K562 (cell line): ENCODE results near the gene BAD. TPM values are rescaled to one million over a fixed set of nuclear protein-coding genes. Genes with fewer than 3 reads are reported as not detected.
A peak's percentile ranks its signal among the peaks of the same experiment; 100 is the strongest.

Experiments
- ATAC-seq: fragments of 200-7000 bp; cut with Tn5 transposase; 3 replicates; pipeline ENCODE4 v1.9.1; 2020; ENCODE audit warnings: moderate library complexity
- BruUV-seq: library from RNA; stranded (reverse); fragments of 400-500 nt; replicated peaks from 2 replicates; lab custom pipeline; 2021; lab: Mats Ljungman, UMichigan
- CTCF ChIA-PET: fragments of 300-600 bp; formaldehyde crosslinking; extraction: SDS; loops from one replicate; lab custom pipeline; 2021; ENCODE audit warnings: low intra/inter-chr PET ratio; lab: Yijun Ruan, JAX
- POLR2A ChIA-PET: fragments of 300-600, 350-650 bp; sonication (Branson Sonifier 250); formaldehyde crosslinking; extraction: SDS; loops from one replicate; lab custom pipeline; 2021; ENCODE audit warnings: antibody characterized with exemption, inconsistent platforms; lab: Yijun Ruan, JAX
- DNase-seq, 4 experiments: peaks; one replicate each; pipeline versions ENCODE4 v3.0.0 to v3.0.0-alpha.2; 2011 to 2018; ENCODE audit warnings: low spot score in 3 of 4, mixed read lengths in 3 of 4; ENCODE audit errors: extremely low read depth in 1 of 4
- FAIRE-seq: peaks from 2 replicates; lab custom pipeline; 2011; peaks lifted over from hg19 to GRCh38; lab: Jason Lieb, UNC
- H2AFZ ChIP-seq: 2 replicates; pipeline ENCODE4 v1.6.0; 2011; ENCODE audit warnings: low read depth, low read length, control low read depth, inconsistent platforms
- H3K27ac ChIP-seq: fragments of 200-600 bp; 3 replicates; pipeline ENCODE4 v1.8.0; 2011; ENCODE audit warnings: low read depth, mild to moderate bottlenecking, control low read depth, inconsistent platforms, low read length, moderate library complexity, mixed read lengths; ENCODE audit errors: extremely low read depth
- H3K27me3 ChIP-seq, 2 experiments: fragments of 300-600 bp in 1 of 2; 2 replicates in 1 of 2; 3 replicates in 1 of 2; pipeline versions ENCODE4 v1.6.0 to v1.8.0; 2011; ENCODE audit warnings: inconsistent platforms in 2 of 2, low read length in 2 of 2, mild to moderate bottlenecking in 1 of 2, mixed read lengths in 1 of 2, moderate library complexity in 1 of 2; ENCODE audit not compliant: control insufficient read depth in 2 of 2, insufficient read depth in 2 of 2
- H3K36me3 ChIP-seq: fragments of 300-600 bp; 3 replicates; pipeline ENCODE4 v1.8.0; 2011; ENCODE audit warnings: mild to moderate bottlenecking, low read length, inconsistent platforms; ENCODE audit not compliant: control insufficient read depth, insufficient read depth
- H3K4me1 ChIP-seq, 2 experiments: fragments of 200-600 bp in 1 of 2; replicated peaks in 1 of 2; 2 replicates in 1 of 2; 3 replicates in 1 of 2; pipeline versions ENCODE4 v1.5.1 to v1.8.0; 2011; ENCODE audit warnings: inconsistent platforms in 2 of 2, low read length in 2 of 2, mild to moderate bottlenecking in 1 of 2, mixed read lengths in 1 of 2, moderate library complexity in 1 of 2; ENCODE audit not compliant: control insufficient read depth in 2 of 2, insufficient read depth in 2 of 2
- H3K4me2 ChIP-seq: 2 replicates; pipeline ENCODE4 v1.6.1; 2011; ENCODE audit warnings: low read length, control low read depth, inconsistent platforms, mixed read lengths; ENCODE audit not compliant: insufficient read depth
- H3K4me3 ChIP-seq: fragments of 200-600 bp; sonication (generic), shearing (Covaris generic); 2 replicates; pipeline ENCODE4 v1.5.1; 2016; ENCODE audit warnings: control low read depth, inconsistent platforms
- H3K79me2 ChIP-seq: fragments of 200-600 bp; 3 replicates; pipeline ENCODE4 v1.8.0; 2011; ENCODE audit warnings: low read length, inconsistent platforms; ENCODE audit not compliant: control insufficient read depth, insufficient read depth
- H3K9ac ChIP-seq, 2 experiments: 2 replicates each; pipeline versions ENCODE4 v1.6.0 to v1.6.1; 2011; ENCODE audit warnings: low read depth in 2 of 2, low read length in 2 of 2, control low read depth in 1 of 2, inconsistent platforms in 1 of 2, mild to moderate bottlenecking in 1 of 2, mixed read lengths in 1 of 2; ENCODE audit not compliant: insufficient read depth in 1 of 2
- H3K9me1 ChIP-seq: one replicate; pipeline ENCODE4 v1.6.0; 2011; ENCODE audit warnings: inconsistent platforms, mild to moderate bottlenecking, low read length, moderate library complexity; ENCODE audit not compliant: control insufficient read depth, insufficient read depth
- H3K9me3 ChIP-seq: replicated peaks from 2 replicates; pipeline ENCODE4 v1.5.1; 2011; ENCODE audit warnings: low read depth, low read length, inconsistent platforms; ENCODE audit not compliant: control insufficient read depth, insufficient read depth
- H4K20me1 ChIP-seq: replicated peaks from 2 replicates; pipeline ENCODE4 v1.6.1; 2011; ENCODE audit warnings: low read length, inconsistent platforms, mixed read lengths; ENCODE audit not compliant: control insufficient read depth, insufficient read depth
- CBFA2T3 ChIP-seq: fragments of 450-650 bp; IDR thresholded peaks from 2 replicates; pipeline ENCODE4 v1.6.1; 2017
- CCNT2 ChIP-seq: IDR thresholded peaks from 2 replicates; pipeline ENCODE4 v1.6.1; 2011; ENCODE audit warnings: borderline replicate concordance, low read depth, mild to moderate bottlenecking, moderate library complexity, mixed read lengths, low read length; ENCODE audit not compliant: insufficient read length; ENCODE audit errors: extremely low read depth
- ETV6 ChIP-seq, 3 experiments: fragments of 150-350 bp in 1 of 3; sonication (generic) in 1 of 3; formaldehyde crosslinking in 1 of 3; IDR thresholded peaks; 2 replicates each; pipeline versions ENCODE4 v1.6.1 to v1.8.0; 2014 to 2022; ENCODE audit warnings: borderline replicate concordance in 2 of 3, low read depth in 2 of 3, antibody characterized with exemption in 1 of 3, low read length in 1 of 3, mild to moderate bottlenecking in 1 of 3, missing genetic modification reagents in 1 of 3
- FOS ChIP-seq: IDR thresholded peaks from 3 replicates; pipeline ENCODE4 v1.6.1; 2011; ENCODE audit not compliant: insufficient read length; ENCODE audit errors: extremely low read depth
- KDM1A ChIP-seq, 2 experiments: fragments of 450-650 bp; IDR thresholded peaks; 2 replicates each; pipeline ENCODE4 v1.6.1; 2016; ENCODE audit warnings: mild to moderate bottlenecking in 2 of 2
- POLR2H ChIP-seq: IDR thresholded peaks from 2 replicates; pipeline ENCODE4 v1.6.1; 2016; ENCODE audit warnings: missing genetic modification characterization, low read depth, mild to moderate bottlenecking, control low read depth, missing compliant biosample characterization, moderate library complexity
- RBFOX2 ChIP-seq: fragments of 200-400 bp; formaldehyde crosslinking; IDR thresholded peaks from 2 replicates; pipeline ENCODE4 v1.6.1; 2017; ENCODE audit warnings: low read depth, mild to moderate bottlenecking, low read length, moderate library complexity
- RBM39 ChIP-seq: fragments of 200-400 bp; formaldehyde crosslinking; optimal IDR thresholded peaks from 2 replicates; pipeline ENCODE3; 2018; ENCODE audit warnings: low read depth, low read length
- SMAD4 ChIP-seq: fragments of 250-450 bp; sonication (Bioruptor Pico); conservative IDR thresholded peaks from 2 replicates; pipeline ENCODE4 v1.8.0; 2021; ENCODE audit warnings: inconsistent platforms, mild to moderate bottlenecking, moderate library complexity
- ZNF551 ChIP-seq: fragments of 250-450 bp; sonication (Bioruptor Pico); IDR thresholded peaks from 2 replicates; pipeline ENCODE4 v1.5.0; 2021; ENCODE audit warnings: mild to moderate bottlenecking, moderate library complexity
- ZNF764 ChIP-seq: fragments of 250-450 bp; sonication (Bioruptor Pico); IDR thresholded peaks from 2 replicates; pipeline ENCODE4 v1.4.0; 2020; ENCODE audit warnings: low read depth, mild to moderate bottlenecking, moderate library complexity
- ZNF766 ChIP-seq: fragments of 200-800 bp; sonication (Bioruptor generic); conservative IDR thresholded peaks from 2 replicates; pipeline ENCODE4 v1.6.1; 2016; ENCODE audit warnings: missing genetic modification characterization, missing compliant biosample characterization
- WGBS: fragments of 100-300 bp; shearing (Covaris generic); methylation state at CpG from one replicate; pipeline ENCODE4 v1.1.6; 2016; ENCODE audit warnings: low coverage, mixed read lengths; ENCODE audit not compliant: insufficient coverage; ENCODE audit errors: missing lambda C conversion rate; 5-methylcytosine and 5-hydroxymethylcytosine counted together
- in situ Hi-C: fragments of 300-500 bp; cut with MboI; formaldehyde crosslinking; loops from 4 replicates; pipeline ENCODE4 v1.15.0; 2018; ENCODE audit warnings: inconsistent platforms, mixed read lengths
- intact Hi-C: fragments of 100-400 bp; cut with micrococcal nuclease; formaldehyde crosslinking; loops from 2 replicates; pipeline ENCODE4 v1.14.2; 2022
- polyA plus RNA-seq, 8 experiments: library from polyadenylated mRNA; depleted of rRNA in 4 of 8; stranded (reverse) in 5 of 8; unstranded in 3 of 8; fragments of >200 nt; fragmentation: Nextera tagmentation in 2 of 8; fragmentation: Illumina TruSeq in 1 of 8; extraction: Ambion mirVana in 2 of 8; extraction: Trizol in 1 of 8; gene quantifications; 2 replicates each; pipeline versions ENCODE4 v1.2.1 to v1.2.3, GENCODE V29; 2011 to 2014; ENCODE audit warnings: inconsistent platforms in 1 of 8, missing spikeins in 1 of 8
- total RNA-seq, 7 experiments: library from RNA; depleted of rRNA in 6 of 7; stranded (reverse); fragments of >200 nt in 6 of 7; fragmentation: Illumina TruSeq in 2 of 7; extraction: Trizol in 2 of 7; gene quantifications; 2 replicates each; pipeline versions ENCODE4 v1.2.1 to v1.2.3, GENCODE V29; 2011 to 2021; ENCODE audit warnings: low replicate concordance in 1 of 7
- TF ChIP-seq, protein P1 (sequence below): sonication (generic); formaldehyde crosslinking; IDR thresholded peaks from 2 replicates; pipeline ENCODE4 v1.8.0; 2022; ENCODE audit warnings: mild to moderate bottlenecking, missing genetic modification reagents
- TF ChIP-seq, protein P2 (sequence below): sonication (generic); formaldehyde crosslinking; IDR thresholded peaks from 2 replicates; pipeline ENCODE4 v1.9.0; 2022; ENCODE audit warnings: mild to moderate bottlenecking, missing genetic modification reagents
- TF ChIP-seq, protein P3 (sequence below): fragments of 250-450 bp; sonication (Bioruptor Pico); IDR thresholded peaks from 2 replicates; pipeline ENCODE4 v1.9.0; 2021; ENCODE audit warnings: mild to moderate bottlenecking, inconsistent platforms
- TF ChIP-seq, protein P4 (sequence below): fragments of 450-650 bp; IDR thresholded peaks from 2 replicates; pipeline ENCODE4 v1.6.1; 2016; ENCODE audit warnings: borderline replicate concordance

BAD gene
- total and polyA plus RNA-seq, 9 of the 15 experiments (the other 6 are each of a cell fraction or from before 2014, with no cell fraction given): 0.61 to 45.6 (median 11.8) TPM

DNA sequence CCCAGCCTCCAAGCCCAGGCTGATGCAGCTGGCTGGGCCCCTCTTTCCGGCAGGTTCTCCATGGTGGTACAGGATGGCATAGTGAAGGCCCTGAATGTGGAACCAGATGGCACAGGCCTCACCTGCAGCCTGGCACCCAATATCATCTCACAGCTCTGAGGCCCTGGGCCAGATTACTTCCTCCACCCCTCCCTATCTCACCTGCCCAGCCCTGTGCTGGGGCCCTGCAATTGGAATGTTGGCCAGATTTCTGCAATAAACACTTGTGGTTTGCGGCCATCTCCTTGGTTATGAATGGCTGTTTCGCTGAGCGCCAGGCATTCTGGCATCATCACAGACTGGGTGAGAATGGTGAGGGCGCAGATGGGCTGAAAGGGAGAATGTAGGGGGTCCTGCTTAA lies 37.1 kb upstream of the BAD start:
- Histone ChIP-seq H3K27me3 (no peaks in the 10 kb centered on the region), H3K9me3 (no peaks in the 10 kb centered on the region), H3K4me3 (no peak overlapping the region), H4K20me1 (no peaks in the 10 kb centered on the region), H3K79me2 (peaks cover 24% of the 10 kb centered on the region), H3K36me3 (peaks cover 33% of the 10 kb centered on the region; the same call in 1 of the 3 replicates), H3K4me1 (peaks cover 10 to 50% of the 10 kb centered on the region in 2 experiments; a peak in 4 of 5 replicates), H3K9me1 (no peaks in the 10 kb centered on the region), H3K9ac (peak overlapping the region in 1 of 2 experiments; percentile 57; a peak in 2 of 4 replicates), H3K27ac (no peak overlapping the region), H3K4me2 (no peak overlapping the region), H2AFZ (no peak overlapping the region)
- intact Hi-C loops (no loop called here), in situ Hi-C loops (no loop called here)
- DNase-seq: no peak
- ChIA-PET CTCF (no interaction called here), POLR2A (interaction anchor here (0.7 kb wide), 1 partner anchor 51 kb away, joined by 5 read pairs; no protein-coding TSS in a partner anchor)
- no TSS peak for BruUV-seq
- FAIRE-seq: no peak
- ATAC-seq: no peak
- 90% methylated on average over 5 of the region's 5 CpGs for WGBS
- TF ChIP-seq, protein P1, sequence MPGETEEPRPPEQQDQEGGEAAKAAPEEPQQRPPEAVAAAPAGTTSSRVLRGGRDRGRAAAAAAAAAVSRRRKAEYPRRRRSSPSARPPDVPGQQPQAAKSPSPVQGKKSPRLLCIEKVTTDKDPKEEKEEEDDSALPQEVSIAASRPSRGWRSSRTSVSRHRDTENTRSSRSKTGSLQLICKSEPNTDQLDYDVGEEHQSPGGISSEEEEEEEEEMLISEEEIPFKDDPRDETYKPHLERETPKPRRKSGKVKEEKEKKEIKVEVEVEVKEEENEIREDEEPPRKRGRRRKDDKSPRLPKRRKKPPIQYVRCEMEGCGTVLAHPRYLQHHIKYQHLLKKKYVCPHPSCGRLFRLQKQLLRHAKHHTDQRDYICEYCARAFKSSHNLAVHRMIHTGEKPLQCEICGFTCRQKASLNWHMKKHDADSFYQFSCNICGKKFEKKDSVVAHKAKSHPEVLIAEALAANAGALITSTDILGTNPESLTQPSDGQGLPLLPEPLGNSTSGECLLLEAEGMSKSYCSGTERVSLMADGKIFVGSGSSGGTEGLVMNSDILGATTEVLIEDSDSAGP (CRISPR knock-in tag): no peak
- TF ChIP-seq FOS: no peak
- TF ChIP-seq, protein P2, sequence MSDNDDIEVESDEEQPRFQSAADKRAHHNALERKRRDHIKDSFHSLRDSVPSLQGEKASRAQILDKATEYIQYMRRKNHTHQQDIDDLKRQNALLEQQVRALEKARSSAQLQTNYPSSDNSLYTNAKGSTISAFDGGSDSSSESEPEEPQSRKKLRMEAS (CRISPR knock-in tag): no peak
- no peak for TF ChIP-seq ZNF766 (CRISPR knock-in tag)
- no peak for TF ChIP-seq CCNT2
- TF ChIP-seq POLR2H (tag): no peak
- TF ChIP-seq ZNF551 (CRISPR knock-in tag): no peak
- 0 out of 2 replicates have a peak, but pooled peaks have one; percentile 16 for TF ChIP-seq RBFOX2
- no peak for TF ChIP-seq SMAD4 (CRISPR knock-in tag)
- TF ChIP-seq, protein P3, sequence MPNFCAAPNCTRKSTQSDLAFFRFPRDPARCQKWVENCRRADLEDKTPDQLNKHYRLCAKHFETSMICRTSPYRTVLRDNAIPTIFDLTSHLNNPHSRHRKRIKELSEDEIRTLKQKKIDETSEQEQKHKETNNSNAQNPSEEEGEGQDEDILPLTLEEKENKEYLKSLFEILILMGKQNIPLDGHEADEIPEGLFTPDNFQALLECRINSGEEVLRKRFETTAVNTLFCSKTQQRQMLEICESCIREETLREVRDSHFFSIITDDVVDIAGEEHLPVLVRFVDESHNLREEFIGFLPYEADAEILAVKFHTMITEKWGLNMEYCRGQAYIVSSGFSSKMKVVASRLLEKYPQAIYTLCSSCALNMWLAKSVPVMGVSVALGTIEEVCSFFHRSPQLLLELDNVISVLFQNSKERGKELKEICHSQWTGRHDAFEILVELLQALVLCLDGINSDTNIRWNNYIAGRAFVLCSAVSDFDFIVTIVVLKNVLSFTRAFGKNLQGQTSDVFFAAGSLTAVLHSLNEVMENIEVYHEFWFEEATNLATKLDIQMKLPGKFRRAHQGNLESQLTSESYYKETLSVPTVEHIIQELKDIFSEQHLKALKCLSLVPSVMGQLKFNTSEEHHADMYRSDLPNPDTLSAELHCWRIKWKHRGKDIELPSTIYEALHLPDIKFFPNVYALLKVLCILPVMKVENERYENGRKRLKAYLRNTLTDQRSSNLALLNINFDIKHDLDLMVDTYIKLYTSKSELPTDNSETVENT (CRISPR knock-in tag): no peak
- no peak for TF ChIP-seq ZNF764 (CRISPR knock-in tag)
- TF ChIP-seq, protein P4, sequence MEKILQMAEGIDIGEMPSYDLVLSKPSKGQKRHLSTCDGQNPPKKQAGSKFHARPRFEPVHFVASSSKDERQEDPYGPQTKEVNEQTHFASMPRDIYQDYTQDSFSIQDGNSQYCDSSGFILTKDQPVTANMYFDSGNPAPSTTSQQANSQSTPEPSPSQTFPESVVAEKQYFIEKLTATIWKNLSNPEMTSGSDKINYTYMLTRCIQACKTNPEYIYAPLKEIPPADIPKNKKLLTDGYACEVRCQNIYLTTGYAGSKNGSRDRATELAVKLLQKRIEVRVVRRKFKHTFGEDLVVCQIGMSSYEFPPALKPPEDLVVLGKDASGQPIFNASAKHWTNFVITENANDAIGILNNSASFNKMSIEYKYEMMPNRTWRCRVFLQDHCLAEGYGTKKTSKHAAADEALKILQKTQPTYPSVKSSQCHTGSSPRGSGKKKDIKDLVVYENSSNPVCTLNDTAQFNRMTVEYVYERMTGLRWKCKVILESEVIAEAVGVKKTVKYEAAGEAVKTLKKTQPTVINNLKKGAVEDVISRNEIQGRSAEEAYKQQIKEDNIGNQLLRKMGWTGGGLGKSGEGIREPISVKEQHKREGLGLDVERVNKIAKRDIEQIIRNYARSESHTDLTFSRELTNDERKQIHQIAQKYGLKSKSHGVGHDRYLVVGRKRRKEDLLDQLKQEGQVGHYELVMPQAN: no peak
- peak; percentile 41; the same call in 1 of the 2 replicates for TF ChIP-seq CBFA2T3
- TF ChIP-seq ETV6 (IDR thresholded peaks at IDR 0.05; ENCODE audit: borderline replicate concordance in 1 of 2, low read depth in 2 of 2, low read length in 1 of 2): no peak
- TF ChIP-seq ETV6 (CRISPR knock-in tag; IDR thresholded peaks at IDR 0.05; ENCODE audit: borderline replicate concordance): no peak
- 0 out of 4 replicates have a peak, but pooled peaks of 1 of the 2 experiments have one; percentile 20 for TF ChIP-seq KDM1A (IDR thresholded peaks at IDR 0.05)
- no peak for TF ChIP-seq RBM39
